Measurements from ENCODE around the gene MARCHF7. TPM values are rescaled to one million over a fixed set of nuclear protein-coding genes. Genes with fewer than 3 reads are reported as not detected.
"Not testable (repeated sequence)": the region's sequence is repeated elsewhere in the genome, so short reads cannot be mapped to it uniquely, and the experiment has no call there.

MARCHF7 gene
- total RNA-seq (90.1 and 97.1 TPM in 2 replicates), polyA plus RNA-seq (60.4 and 65.6 TPM in 2 replicates), polyA minus RNA-seq (ENCODE audit: low replicate concordance) (5.3 and 7.3 TPM in 2 replicates)
- polyA plus RNA-seq (2012), result 50.7 and 52.6 TPM in 2 replicates

GRCh38 chr2:159712143-159712928 is at the start of gene MARCHF7:
TSS of gene MARCHF7 (plus strand) at chr2:159712506. CDS start at chr2:159729023, 16,517 bp downstream.
- peak; percentile 93 to 95 for DNase-seq (ENCODE audit: low read depth in 2 of 2)

GRCh38 chr2:159667423-159667822 is 44.9 kb upstream of the MARCHF7 start:
- not testable (repeated sequence) for H2AFZ ChIP-seq (ENCODE audit: low read length); H3K4me1 ChIP-seq (ENCODE audit: control insufficient read depth, extremely low read depth, insufficient read depth, low read length); H3K27ac ChIP-seq (ENCODE audit: insufficient read depth, low read length); H3K36me3 ChIP-seq (ENCODE audit: control insufficient read depth, insufficient read depth, low read length); H3K79me2 ChIP-seq (ENCODE audit: control insufficient read depth, insufficient read depth, low read length); H3K9me3 ChIP-seq (ENCODE audit: control insufficient read depth, insufficient read depth, low read depth, low read length); H3K4me2 ChIP-seq (ENCODE audit: extremely low read depth, insufficient read depth, low read length); DNase-seq (ENCODE audit: low read depth in 2 of 2); H3K4me3 ChIP-seq (replicated peaks in 1 of 4; ENCODE audit: control extremely low read depth in 1 of 4, insufficient read depth in 1 of 4, low read depth in 3 of 4, low read length in 4 of 4); H4K20me1 ChIP-seq (ENCODE audit: control insufficient read depth, extremely low read depth, insufficient read depth, low read length); H3K27me3 ChIP-seq (ENCODE audit: control insufficient read depth, insufficient read depth, low read length); H3K9ac ChIP-seq (ENCODE audit: insufficient read depth, low read length)

More at GRCh38 chr2:159712143-159712928, at the start of gene MARCHF7:
- peak; percentile 37 to 47 for TF ChIP-seq CTCF (conservative IDR thresholded peaks at IDR 0.05 in 1 of 2, IDR thresholded peaks at IDR 0.05 in 1 of 2; ENCODE audit: low read depth in 1 of 2, low read length in 2 of 2)
- no peak for TF ChIP-seq EZH2 (IDR thresholded peaks at IDR 0.05; ENCODE audit: low read length, missing control alignments)
- peak within 1 kb of the TSS; percentile 99 for H3K27ac ChIP-seq (ENCODE audit: insufficient read depth, low read length)
- no peaks in the 10 kb centered on the region for H3K27me3 ChIP-seq (ENCODE audit: control insufficient read depth, insufficient read depth, low read length)
- H3K4me3 ChIP-seq (replicated peaks in 1 of 4; ENCODE audit: control extremely low read depth in 1 of 4, insufficient read depth in 1 of 4, low read depth in 3 of 4, low read length in 4 of 4), result peak within 1 kb of the TSS; percentile 92 to 99 (median 98)
- H3K9me3 ChIP-seq (ENCODE audit: control insufficient read depth, insufficient read depth, low read depth, low read length), result no peaks in the 10 kb centered on the region
- peak within 1 kb of the TSS; percentile 100 for H3K9ac ChIP-seq (ENCODE audit: insufficient read depth, low read length)
- H3K4me1 ChIP-seq (ENCODE audit: control insufficient read depth, extremely low read depth, insufficient read depth, low read length), result peaks cover 3% of the 10 kb centered on the region
- peak within 1 kb of the TSS; percentile 51 for H2AFZ ChIP-seq (ENCODE audit: low read length)
- peaks cover 3% of the 10 kb centered on the region for H3K36me3 ChIP-seq (ENCODE audit: control insufficient read depth, insufficient read depth, low read length)
- H3K4me2 ChIP-seq (ENCODE audit: extremely low read depth, insufficient read depth, low read length), result peak within 1 kb of the TSS; percentile 97
- H3K79me2 ChIP-seq (ENCODE audit: control insufficient read depth, insufficient read depth, low read length), result peaks cover 50% of the 10 kb centered on the region
- peaks cover 11% of the 10 kb centered on the region for H4K20me1 ChIP-seq (ENCODE audit: control insufficient read depth, extremely low read depth, insufficient read depth, low read length)

GRCh38 chr2:159671047-159671446 is 41.3 kb upstream of the MARCHF7 start:
- Histone ChIP-seq H3K4me2 (ENCODE audit: extremely low read depth, insufficient read depth, low read length) (no peak overlapping the region), H3K4me3 (replicated peaks in 1 of 4; ENCODE audit: control extremely low read depth in 1 of 4, insufficient read depth in 1 of 4, low read depth in 3 of 4, low read length in 4 of 4) (no peak overlapping the region), H3K4me1 (ENCODE audit: control insufficient read depth, extremely low read depth, insufficient read depth, low read length) (no peaks in the 10 kb centered on the region), H3K9ac (ENCODE audit: insufficient read depth, low read length) (no peak overlapping the region), H4K20me1 (ENCODE audit: control insufficient read depth, extremely low read depth, insufficient read depth, low read length) (no peaks in the 10 kb centered on the region), H3K79me2 (ENCODE audit: control insufficient read depth, insufficient read depth, low read length) (no peaks in the 10 kb centered on the region), H3K36me3 (ENCODE audit: control insufficient read depth, insufficient read depth, low read length) (no peaks in the 10 kb centered on the region), H3K27ac (ENCODE audit: insufficient read depth, low read length) (no peak overlapping the region), H3K9me3 (ENCODE audit: control insufficient read depth, insufficient read depth, low read depth, low read length) (no peaks in the 10 kb centered on the region), H2AFZ (ENCODE audit: low read length) (no peak overlapping the region), H3K27me3 (ENCODE audit: control insufficient read depth, insufficient read depth, low read length) (no peaks in the 10 kb centered on the region)
- TF ChIP-seq EZH2 (IDR thresholded peaks at IDR 0.05; ENCODE audit: low read length, missing control alignments) (no peak), CTCF (conservative IDR thresholded peaks at IDR 0.05 in 1 of 2, IDR thresholded peaks at IDR 0.05 in 1 of 2; ENCODE audit: low read depth in 1 of 2, low read length in 2 of 2) (no peak)
- no peak for DNase-seq (ENCODE audit: low read depth in 2 of 2)

Measured in fibroblast of lung (primary cell).